Measurements from ENCODE around the gene FBRSL1. TPM values are rescaled to one million over a fixed set of nuclear protein-coding genes. Genes with fewer than 3 reads are reported as not detected.

FBRSL1 gene
- total RNA-seq, 1 experiment from 2014 or later: 3.2 TPM

- DNase-seq (ENCODE audit: low read depth): no peak
These were observed 51.2 kb downstream of the FBRSL1 start for GRCh38 chr12:132541200-132541599.

- DNase-seq (ENCODE audit: low read depth): no peak
These were observed 52.0 kb downstream of the FBRSL1 start for GRCh38 chr12:132541996-132542395.

GRCh38 chr12:132542661-132543060 lies 52.7 kb downstream of the FBRSL1 start:
- no peak for DNase-seq (ENCODE audit: low read depth)

GRCh38 chr12:132543298-132544079 lies 53.5 kb downstream of the FBRSL1 start:
- no peak for DNase-seq (ENCODE audit: low read depth)

- no peak for DNase-seq (ENCODE audit: low read depth)
These were observed 54.1 kb downstream of the FBRSL1 start for GRCh38 chr12:132544080-132544397.

- no peak for DNase-seq (ENCODE audit: low read depth)
These were observed 54.5 kb downstream of the FBRSL1 start for GRCh38 chr12:132544498-132544897.

- no peak for DNase-seq (ENCODE audit: low read depth)
These were observed 55.4 kb downstream of the FBRSL1 start for GRCh38 chr12:132545164-132545953.

GRCh38 chr12:132545955-132546354 lies 56.0 kb downstream of the FBRSL1 start:
- no peak for DNase-seq (ENCODE audit: low read depth)

GRCh38 chr12:132546647-132547046 lies 56.7 kb downstream of the FBRSL1 start:
- DNase-seq (ENCODE audit: low read depth): no peak

- DNase-seq (ENCODE audit: low read depth): no peak
These were observed 57.3 kb downstream of the FBRSL1 start for GRCh38 chr12:132547205-132547740.

GRCh38 chr12:132548430-132549058 lies 58.6 kb downstream of the FBRSL1 start:
- DNase-seq (ENCODE audit: low read depth): no peak

GRCh38 chr12:132549059-132549458 lies 59.1 kb downstream of the FBRSL1 start:
- no peak for DNase-seq (ENCODE audit: low read depth)

GRCh38 chr12:132550014-132550802 lies 60.3 kb downstream of the FBRSL1 start:
- no peak for DNase-seq (ENCODE audit: low read depth)

- DNase-seq (ENCODE audit: low read depth): no peak
These were observed 61.1 kb downstream of the FBRSL1 start for GRCh38 chr12:132550830-132551640.

GRCh38 chr12:132551641-132552031 lies 61.7 kb downstream of the FBRSL1 start:
- DNase-seq (ENCODE audit: low read depth): no peak

GRCh38 chr12:132554845-132555630 lies 65.1 kb downstream of the FBRSL1 start:
- no peak for DNase-seq (ENCODE audit: low read depth)

GRCh38 chr12:132555686-132556085 lies 65.7 kb downstream of the FBRSL1 start:
- no peak for DNase-seq (ENCODE audit: low read depth)

- DNase-seq (ENCODE audit: low read depth): no peak
These were observed 66.3 kb downstream of the FBRSL1 start for GRCh38 chr12:132556216-132556615.

- DNase-seq (ENCODE audit: low read depth): no peak
These were observed 66.8 kb downstream of the FBRSL1 start for GRCh38 chr12:132556801-132557200.

All from M059J (cell line).